Measurements from ENCODE around the gene ZNHIT2. TPM values are rescaled to one million over a fixed set of nuclear protein-coding genes. Genes with fewer than 3 reads are reported as not detected.

Gene ZNHIT2
- total and polyA plus RNA-seq, 10 of the 15 experiments (the other 5 are each of a cell fraction or from before 2014, with no cell fraction given), result 0.24 to 20.4 (median 15.5) TPM; not detected in 1

DNA sequence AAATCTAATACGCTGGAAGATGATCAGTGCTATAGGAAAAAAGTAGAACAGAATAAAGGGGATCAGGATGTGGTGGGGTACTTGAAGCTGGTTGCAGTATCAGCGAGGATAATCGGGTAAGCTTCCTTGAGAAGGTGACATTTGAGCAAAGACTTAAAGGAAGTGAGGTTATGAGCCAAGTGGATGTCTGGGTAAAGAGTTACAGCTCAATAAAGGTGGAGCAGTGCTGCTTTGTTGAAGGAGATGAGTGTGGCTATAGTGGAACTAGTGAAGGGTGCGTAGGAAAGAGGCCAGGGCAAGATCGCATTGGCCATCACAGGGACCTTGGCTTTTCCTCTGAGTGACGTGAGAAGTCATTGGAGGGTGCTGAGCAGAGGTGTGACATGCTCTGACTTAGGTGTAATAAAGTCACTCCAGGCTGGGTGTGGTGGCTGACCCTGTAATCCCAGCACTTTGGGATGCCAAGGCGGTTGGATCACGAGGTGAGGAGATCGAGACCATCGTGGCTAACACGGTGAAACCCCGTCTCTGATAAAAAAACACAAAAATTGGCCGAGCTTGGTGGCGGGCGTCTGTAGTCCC is 19.1 kb upstream of the ZNHIT2 start:
- Histone ChIP-seq H2AFZ (ENCODE audit: control insufficient read depth, low read depth, low read length) (no peak overlapping the region), H3K9ac (ENCODE audit: control insufficient read depth, insufficient read depth, low read length) (no peak overlapping the region), H3K9me3 (replicated peaks; ENCODE audit: control insufficient read depth, insufficient read depth, low read length) (no peaks in the 10 kb centered on the region), H3K27me3 (replicated peaks in 1 of 2; ENCODE audit: control insufficient read depth in 2 of 2, insufficient read depth in 2 of 2, low read length in 1 of 2) (no peaks in the 10 kb centered on the region), H3K4me2 (ENCODE audit: control insufficient read depth, insufficient read depth) (no peak overlapping the region), H3K27ac (ENCODE audit: control insufficient read depth, insufficient read depth) (no peak overlapping the region), H4K20me1 (ENCODE audit: control insufficient read depth, insufficient read depth) (no peaks in the 10 kb centered on the region), H3K79me2 (ENCODE audit: control insufficient read depth, insufficient read depth, low read length) (peaks cover 35% of the 10 kb centered on the region), H3K4me1 (ENCODE audit: control insufficient read depth, insufficient read depth, low read length) (peaks cover 11% of the 10 kb centered on the region), H3K36me3 (ENCODE audit: control insufficient read depth in 2 of 2, insufficient read depth in 2 of 2, low read length in 1 of 2) (peaks cover 0 to 4% of the 10 kb centered on the region in 2 experiments; a peak in 3 of 4 replicates), H3K4me3 (no peak overlapping the region)
- TF ChIP-seq BMI1 (IDR thresholded peaks at IDR 0.05; ENCODE audit: borderline replicate concordance), result no peak
- TF ChIP-seq, protein P1, sequence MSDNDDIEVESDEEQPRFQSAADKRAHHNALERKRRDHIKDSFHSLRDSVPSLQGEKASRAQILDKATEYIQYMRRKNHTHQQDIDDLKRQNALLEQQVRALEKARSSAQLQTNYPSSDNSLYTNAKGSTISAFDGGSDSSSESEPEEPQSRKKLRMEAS (IDR thresholded peaks at IDR 0.05; ENCODE audit: low read depth, low read length), result no peak
- no peak for TF ChIP-seq CREB1 (IDR thresholded peaks at IDR 0.05; ENCODE audit: low read depth)
- TF ChIP-seq, protein P2, sequence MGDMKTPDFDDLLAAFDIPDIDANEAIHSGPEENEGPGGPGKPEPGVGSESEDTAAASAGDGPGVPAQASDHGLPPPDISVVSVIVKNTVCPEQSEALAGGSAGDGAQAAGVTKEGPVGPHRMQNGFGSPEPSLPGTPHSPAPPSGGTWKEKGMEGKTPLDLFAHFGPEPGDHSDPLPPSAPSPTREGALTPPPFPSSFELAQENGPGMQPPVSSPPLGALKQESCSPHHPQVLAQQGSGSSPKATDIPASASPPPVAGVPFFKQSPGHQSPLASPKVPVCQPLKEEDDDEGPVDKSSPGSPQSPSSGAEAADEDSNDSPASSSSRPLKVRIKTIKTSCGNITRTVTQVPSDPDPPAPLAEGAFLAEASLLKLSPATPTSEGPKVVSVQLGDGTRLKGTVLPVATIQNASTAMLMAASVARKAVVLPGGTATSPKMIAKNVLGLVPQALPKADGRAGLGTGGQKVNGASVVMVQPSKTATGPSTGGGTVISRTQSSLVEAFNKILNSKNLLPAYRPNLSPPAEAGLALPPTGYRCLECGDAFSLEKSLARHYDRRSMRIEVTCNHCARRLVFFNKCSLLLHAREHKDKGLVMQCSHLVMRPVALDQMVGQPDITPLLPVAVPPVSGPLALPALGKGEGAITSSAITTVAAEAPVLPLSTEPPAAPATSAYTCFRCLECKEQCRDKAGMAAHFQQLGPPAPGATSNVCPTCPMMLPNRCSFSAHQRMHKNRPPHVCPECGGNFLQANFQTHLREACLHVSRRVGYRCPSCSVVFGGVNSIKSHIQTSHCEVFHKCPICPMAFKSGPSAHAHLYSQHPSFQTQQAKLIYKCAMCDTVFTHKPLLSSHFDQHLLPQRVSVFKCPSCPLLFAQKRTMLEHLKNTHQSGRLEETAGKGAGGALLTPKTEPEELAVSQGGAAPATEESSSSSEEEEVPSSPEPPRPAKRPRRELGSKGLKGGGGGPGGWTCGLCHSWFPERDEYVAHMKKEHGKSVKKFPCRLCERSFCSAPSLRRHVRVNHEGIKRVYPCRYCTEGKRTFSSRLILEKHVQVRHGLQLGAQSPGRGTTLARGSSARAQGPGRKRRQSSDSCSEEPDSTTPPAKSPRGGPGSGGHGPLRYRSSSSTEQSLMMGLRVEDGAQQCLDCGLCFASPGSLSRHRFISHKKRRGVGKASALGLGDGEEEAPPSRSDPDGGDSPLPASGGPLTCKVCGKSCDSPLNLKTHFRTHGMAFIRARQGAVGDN (IDR thresholded peaks at IDR 0.05), result no peak
- TF ChIP-seq FOXK2 (IDR thresholded peaks at IDR 0.05), result no peak
- no peak for TF ChIP-seq TAF1 (IDR thresholded peaks at IDR 0.05; ENCODE audit: borderline replicate concordance, low read depth, low read length)
- no peak for TF ChIP-seq TCF7 (IDR thresholded peaks at IDR 0.05; ENCODE audit: borderline replicate concordance)
- TF ChIP-seq, protein P3, sequence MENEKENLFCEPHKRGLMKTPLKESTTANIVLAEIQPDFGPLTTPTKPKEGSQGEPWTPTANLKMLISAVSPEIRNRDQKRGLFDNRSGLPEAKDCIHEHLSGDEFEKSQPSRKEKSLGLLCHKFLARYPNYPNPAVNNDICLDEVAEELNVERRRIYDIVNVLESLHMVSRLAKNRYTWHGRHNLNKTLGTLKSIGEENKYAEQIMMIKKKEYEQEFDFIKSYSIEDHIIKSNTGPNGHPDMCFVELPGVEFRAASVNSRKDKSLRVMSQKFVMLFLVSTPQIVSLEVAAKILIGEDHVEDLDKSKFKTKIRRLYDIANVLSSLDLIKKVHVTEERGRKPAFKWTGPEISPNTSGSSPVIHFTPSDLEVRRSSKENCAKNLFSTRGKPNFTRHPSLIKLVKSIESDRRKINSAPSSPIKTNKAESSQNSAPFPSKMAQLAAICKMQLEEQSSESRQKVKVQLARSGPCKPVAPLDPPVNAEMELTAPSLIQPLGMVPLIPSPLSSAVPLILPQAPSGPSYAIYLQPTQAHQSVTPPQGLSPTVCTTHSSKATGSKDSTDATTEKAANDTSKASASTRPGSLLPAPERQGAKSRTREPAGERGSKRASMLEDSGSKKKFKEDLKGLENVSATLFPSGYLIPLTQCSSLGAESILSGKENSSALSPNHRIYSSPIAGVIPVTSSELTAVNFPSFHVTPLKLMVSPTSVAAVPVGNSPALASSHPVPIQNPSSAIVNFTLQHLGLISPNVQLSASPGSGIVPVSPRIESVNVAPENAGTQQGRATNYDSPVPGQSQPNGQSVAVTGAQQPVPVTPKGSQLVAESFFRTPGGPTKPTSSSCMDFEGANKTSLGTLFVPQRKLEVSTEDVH (IDR thresholded peaks at IDR 0.05; ENCODE audit: low read depth, partially characterized antibody), result no peak
- TF ChIP-seq, protein P4, sequence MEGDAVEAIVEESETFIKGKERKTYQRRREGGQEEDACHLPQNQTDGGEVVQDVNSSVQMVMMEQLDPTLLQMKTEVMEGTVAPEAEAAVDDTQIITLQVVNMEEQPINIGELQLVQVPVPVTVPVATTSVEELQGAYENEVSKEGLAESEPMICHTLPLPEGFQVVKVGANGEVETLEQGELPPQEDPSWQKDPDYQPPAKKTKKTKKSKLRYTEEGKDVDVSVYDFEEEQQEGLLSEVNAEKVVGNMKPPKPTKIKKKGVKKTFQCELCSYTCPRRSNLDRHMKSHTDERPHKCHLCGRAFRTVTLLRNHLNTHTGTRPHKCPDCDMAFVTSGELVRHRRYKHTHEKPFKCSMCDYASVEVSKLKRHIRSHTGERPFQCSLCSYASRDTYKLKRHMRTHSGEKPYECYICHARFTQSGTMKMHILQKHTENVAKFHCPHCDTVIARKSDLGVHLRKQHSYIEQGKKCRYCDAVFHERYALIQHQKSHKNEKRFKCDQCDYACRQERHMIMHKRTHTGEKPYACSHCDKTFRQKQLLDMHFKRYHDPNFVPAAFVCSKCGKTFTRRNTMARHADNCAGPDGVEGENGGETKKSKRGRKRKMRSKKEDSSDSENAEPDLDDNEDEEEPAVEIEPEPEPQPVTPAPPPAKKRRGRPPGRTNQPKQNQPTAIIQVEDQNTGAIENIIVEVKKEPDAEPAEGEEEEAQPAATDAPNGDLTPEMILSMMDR (IDR thresholded peaks at IDR 0.05 in 2 of 3, conservative IDR thresholded peaks at IDR 0.05 in 1 of 3; ENCODE audit: control insufficient read depth in 2 of 3, extremely low read depth in 1 of 3, insufficient read depth in 1 of 3, low read depth in 3 of 3, low read length in 3 of 3), result no peak
- no peak for TF ChIP-seq HDGF (IDR thresholded peaks at IDR 0.05)
- no peak for TF ChIP-seq RAD21 (IDR thresholded peaks at IDR 0.05; ENCODE audit: insufficient read depth, low read depth, low read length)
- TF ChIP-seq GATAD2B (conservative IDR thresholded peaks at IDR 0.05; ENCODE audit: low read depth), result no peak
- no peak for DNase-seq (ENCODE audit: low read depth, low spot score)
- no TSS peak for BruUV-seq (replicated peaks)
- intact Hi-C loops (cut with micrococcal nuclease; ENCODE audit: unreplicated experiment), result loop anchor here (10.0 kb wide), 1 partner anchor 118 kb away; no protein-coding TSS in a partner anchor
- POLR2A ChIA-PET, result interaction anchor here (0.6 to 2.5 kb wide), 5 partner anchors 13 to 126 kb away, joined by 4 to 9 read pairs (median 5); partner anchors contain the start of genes FAU, MRPL49, POLA2 and TM7SF2
- no peak for ATAC-seq
- FAIRE-seq, result no peak
- SMC1A ChIA-PET (ENCODE audit: uncharacterized antibody, unreplicated experiment), result interaction anchor here (0.6 to 2.3 kb wide), 7 partner anchors 8 to 193 kb away, joined by 4 to 13 read pairs (median 6); partner anchors contain the start of genes FAU and MRPL49
- WGBS (ENCODE audit: insufficient coverage, insufficient replicate concordance, low lambda C conversion rate, missing lambda C conversion rate), result 94% methylated on average over 15 of the region's 15 CpGs
- RAD21 ChIA-PET (ENCODE audit: unreplicated experiment), result interaction anchor here (0.5 to 3.0 kb wide), 4 partner anchors 15 to 139 kb away, joined by 3 to 25 read pairs (median 12); partner anchors contain the start of genes CAPN1, FAU and MRPL49
- in situ Hi-C loops (cut with MboI), result no loop called here
- CTCF ChIA-PET, result interaction anchor here (1.2 to 6.7 kb wide), 7 partner anchors 9 to 179 kb away, joined by 3 to 40 read pairs (median 6); partner anchors contain the start of genes CAPN1, CDC42EP2, FAU and MRPL49

Data from GM12878 (cell line).